WERI-Rb-1 (cell line): Measurements from ENCODE around the gene RCN1.

ENCODE experiments used
- DNase-seq: peaks from one replicate; pipeline ENCODE4 v3.0.0-alpha.2; 2020
- H3K27ac ChIP-seq: fragments of 250-450 bp; sonication (Bioruptor Pico); 2 replicates; pipeline ENCODE4 v1.5.1; 2020; ENCODE audit warnings: mild to moderate bottlenecking, moderate library complexity
- H3K27me3 ChIP-seq: fragments of 250-450 bp; sonication (Bioruptor Pico); 2 replicates; pipeline ENCODE4 v1.5.1; 2021; ENCODE audit warnings: mild to moderate bottlenecking, low read depth, moderate library complexity; ENCODE audit not compliant: insufficient read depth, severe bottlenecking
- H3K36me3 ChIP-seq: fragments of 250-450 bp; sonication (Bioruptor Pico); 2 replicates; pipeline ENCODE4 v1.5.1; 2020; ENCODE audit warnings: mild to moderate bottlenecking, moderate library complexity
- H3K4me3 ChIP-seq: 2 replicates; pipeline ENCODE4 v1.5.1; 2011; ENCODE audit warnings: low read depth, mild to moderate bottlenecking, control low read depth, low read length
- H3K9me3 ChIP-seq: fragments of 250-450 bp; sonication (Bioruptor Pico); 2 replicates; pipeline ENCODE4 v1.5.1; 2021; ENCODE audit warnings: mild to moderate bottlenecking, moderate library complexity; ENCODE audit not compliant: severe bottlenecking
- CTCF ChIP-seq: IDR thresholded peaks from 2 replicates; pipeline ENCODE4 v1.5.1; 2011; ENCODE audit warnings: low read depth, mild to moderate bottlenecking, control low read depth, inconsistent platforms, low read length

Gene RCN1

GRCh38 chr11:32052215-32052614 is 38.7 kb upstream of the RCN1 start:
- Histone ChIP-seq H3K4me3 (no peak overlapping the region), H3K9me3 (no peaks in the 10 kb centered on the region), H3K27ac (no peak overlapping the region), H3K27me3 (no peaks in the 10 kb centered on the region), H3K36me3 (no peaks in the 10 kb centered on the region)
- TF ChIP-seq CTCF, result peak; percentile 55
- DNase-seq, result peak; percentile 56

GRCh38 chr11:32053151-32053888 is 37.6 kb upstream of the RCN1 start:
- Histone ChIP-seq H3K4me3 (no peak overlapping the region), H3K27ac (no peak overlapping the region), H3K9me3 (no peaks in the 10 kb centered on the region), H3K27me3 (no peaks in the 10 kb centered on the region), H3K36me3 (no peaks in the 10 kb centered on the region)
- TF ChIP-seq CTCF, result no peak
- DNase-seq, result no peak

GRCh38 chr11:32055861-32056260 is 35.0 kb upstream of the RCN1 start:
- TF ChIP-seq CTCF, result no peak
- DNase-seq, result no peak
- no peaks in the 10 kb centered on the region for H3K9me3 ChIP-seq
- H3K36me3 ChIP-seq, result no peaks in the 10 kb centered on the region
- H3K27ac ChIP-seq, result no peak overlapping the region
- no peaks in the 10 kb centered on the region for H3K27me3 ChIP-seq
- H3K4me3 ChIP-seq, result no peak overlapping the region

GRCh38 chr11:32056438-32056837 is 34.4 kb upstream of the RCN1 start:
- no peak for TF ChIP-seq CTCF
- H3K27me3 ChIP-seq, result no peaks in the 10 kb centered on the region
- no peaks in the 10 kb centered on the region for H3K9me3 ChIP-seq
- DNase-seq, result no peak
- H3K36me3 ChIP-seq, result no peaks in the 10 kb centered on the region
- H3K4me3 ChIP-seq, result no peak overlapping the region
- no peak overlapping the region for H3K27ac ChIP-seq

GRCh38 chr11:32059686-32060462 is 31.0 kb upstream of the RCN1 start:
- no peak for TF ChIP-seq CTCF
- Histone ChIP-seq H3K4me3 (no peak overlapping the region), H3K27me3 (no peaks in the 10 kb centered on the region), H3K27ac (no peak overlapping the region), H3K9me3 (no peaks in the 10 kb centered on the region), H3K36me3 (no peaks in the 10 kb centered on the region)
- no peak for DNase-seq
